Thyroid gland (tissue), 4 donors: ENCODE measurements around the gene TMEM95. TPM values are rescaled to one million over a fixed set of nuclear protein-coding genes. Genes with fewer than 3 reads are reported as not detected.
"Not testable (repeated sequence)": the region's sequence is repeated elsewhere in the genome, so short reads cannot be mapped to it uniquely, and the experiment has no call there.

Experiments used
- DNase-seq, 2 donors: peaks; one replicate each; pipeline ENCODE4 v3.0.0-alpha.2; 2019
- H3K27ac ChIP-seq, 3 donors: fragments of 200-600 bp; sonication (generic); 1 replicate in 2 of 3; 2 replicates in 1 of 3; pipeline ENCODE4 v1.5.1; 2016 to 2019; ENCODE audit warnings: mild to moderate bottlenecking in 1 of 3, moderate library complexity in 1 of 3
- H3K27me3 ChIP-seq: fragments of 200-600 bp; sonication (generic); one replicate; pipeline ENCODE4 v1.5.1; 2019
- H3K36me3 ChIP-seq, 2 donors: fragments of 200-600 bp; sonication (generic); one replicate each; pipeline ENCODE4 v1.5.1; 2016 to 2019
- H3K4me1 ChIP-seq, 2 donors: fragments of 200-600 bp; sonication (generic); one replicate each; pipeline ENCODE4 v1.5.1; 2017 to 2019
- H3K4me3 ChIP-seq, 3 donors: fragments of 200-600 bp; sonication (generic); replicated peaks in 1 of 3; 1 replicate in 2 of 3; 2 replicates in 1 of 3; pipeline ENCODE4 v1.5.1; 2016; ENCODE audit warnings: mild to moderate bottlenecking in 1 of 3
- H3K9me3 ChIP-seq: fragments of 200-600 bp; sonication (generic); one replicate; pipeline ENCODE4 v1.5.1; 2017
- POLR2A ChIP-seq, 2 donors: fragments of 450-650 bp; IDR thresholded peaks; one replicate each; pipeline ENCODE4 v1.6.1; 2017; ENCODE audit warnings: antibody characterized with exemption in 2 of 2, mild to moderate bottlenecking in 2 of 2, moderate library complexity in 1 of 2
- WGBS, 2 donors: methylation state at CpG; one replicate each; pipeline ENCODE4 v1.1.5; 2017; 5-methylcytosine and 5-hydroxymethylcytosine counted together
- intact Hi-C: fragments of 100-400 bp; cut with DNase I; formaldehyde crosslinking; loops from one replicate; pipeline ENCODE4 v1.15.1; 2023
- total RNA-seq, 4 donors: library from RNA; depleted of rRNA; stranded (reverse); fragments of >200 nt; gene quantifications; one replicate each; pipeline ENCODE4 v1.2.3, GENCODE V29; 2016
- TF ChIP-seq, protein P1 (sequence below), 6 experiments: fragments of 200-600 bp in 3 of 6; fragments of 450-650 bp in 3 of 6; sonication (generic) in 3 of 6; IDR thresholded peaks; one replicate each; pipeline ENCODE4 v1.5.1; 2016 to 2019; ENCODE audit warnings: antibody characterized with exemption in 6 of 6, mild to moderate bottlenecking in 2 of 6, inconsistent platforms in 1 of 6, moderate library complexity in 1 of 6

Gene TMEM95
- total RNA-seq, 4 donors from 2014 or later, result not detected

DNA sequence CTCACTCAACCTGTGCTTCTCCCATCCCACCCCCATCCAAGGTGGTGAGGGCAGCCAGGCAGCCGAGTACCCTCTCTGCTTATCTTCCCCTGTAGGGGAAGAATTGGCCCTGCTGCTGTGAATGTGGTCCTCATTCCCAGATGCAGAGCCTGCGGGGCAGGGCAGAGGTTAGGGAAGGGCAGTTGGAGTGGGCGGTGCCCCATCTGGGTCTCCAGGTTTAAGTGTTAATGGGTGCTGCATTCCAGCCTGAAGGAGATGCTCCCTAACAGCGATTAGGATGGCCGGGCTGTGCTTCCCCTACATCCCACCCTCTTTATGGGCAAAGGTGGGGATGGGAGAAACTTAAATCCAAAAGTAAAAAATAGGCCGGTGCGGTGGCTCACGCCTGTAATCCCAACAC lies 12.1 kb downstream of the TMEM95 start:
- TF ChIP-seq, protein P1, sequence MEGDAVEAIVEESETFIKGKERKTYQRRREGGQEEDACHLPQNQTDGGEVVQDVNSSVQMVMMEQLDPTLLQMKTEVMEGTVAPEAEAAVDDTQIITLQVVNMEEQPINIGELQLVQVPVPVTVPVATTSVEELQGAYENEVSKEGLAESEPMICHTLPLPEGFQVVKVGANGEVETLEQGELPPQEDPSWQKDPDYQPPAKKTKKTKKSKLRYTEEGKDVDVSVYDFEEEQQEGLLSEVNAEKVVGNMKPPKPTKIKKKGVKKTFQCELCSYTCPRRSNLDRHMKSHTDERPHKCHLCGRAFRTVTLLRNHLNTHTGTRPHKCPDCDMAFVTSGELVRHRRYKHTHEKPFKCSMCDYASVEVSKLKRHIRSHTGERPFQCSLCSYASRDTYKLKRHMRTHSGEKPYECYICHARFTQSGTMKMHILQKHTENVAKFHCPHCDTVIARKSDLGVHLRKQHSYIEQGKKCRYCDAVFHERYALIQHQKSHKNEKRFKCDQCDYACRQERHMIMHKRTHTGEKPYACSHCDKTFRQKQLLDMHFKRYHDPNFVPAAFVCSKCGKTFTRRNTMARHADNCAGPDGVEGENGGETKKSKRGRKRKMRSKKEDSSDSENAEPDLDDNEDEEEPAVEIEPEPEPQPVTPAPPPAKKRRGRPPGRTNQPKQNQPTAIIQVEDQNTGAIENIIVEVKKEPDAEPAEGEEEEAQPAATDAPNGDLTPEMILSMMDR (IDR thresholded peaks at IDR 0.05), result no peak
- no peak for TF ChIP-seq POLR2A (IDR thresholded peaks at IDR 0.05)
- H3K36me3 ChIP-seq, result no peaks in the 10 kb centered on the region
- H3K27me3 ChIP-seq, result no peaks in the 10 kb centered on the region
- no peaks in the 10 kb centered on the region for H3K9me3 ChIP-seq
- no peaks in the 10 kb centered on the region for H3K4me1 ChIP-seq
- intact Hi-C loops, result no loop called here
- no peak overlapping the region for H3K4me3 ChIP-seq
- no peak overlapping the region for H3K27ac ChIP-seq
- DNase-seq, result no peak
- WGBS, 2 donors, result 77 to 79% methylated on average over 8 of the region's 8 CpGs

DNA sequence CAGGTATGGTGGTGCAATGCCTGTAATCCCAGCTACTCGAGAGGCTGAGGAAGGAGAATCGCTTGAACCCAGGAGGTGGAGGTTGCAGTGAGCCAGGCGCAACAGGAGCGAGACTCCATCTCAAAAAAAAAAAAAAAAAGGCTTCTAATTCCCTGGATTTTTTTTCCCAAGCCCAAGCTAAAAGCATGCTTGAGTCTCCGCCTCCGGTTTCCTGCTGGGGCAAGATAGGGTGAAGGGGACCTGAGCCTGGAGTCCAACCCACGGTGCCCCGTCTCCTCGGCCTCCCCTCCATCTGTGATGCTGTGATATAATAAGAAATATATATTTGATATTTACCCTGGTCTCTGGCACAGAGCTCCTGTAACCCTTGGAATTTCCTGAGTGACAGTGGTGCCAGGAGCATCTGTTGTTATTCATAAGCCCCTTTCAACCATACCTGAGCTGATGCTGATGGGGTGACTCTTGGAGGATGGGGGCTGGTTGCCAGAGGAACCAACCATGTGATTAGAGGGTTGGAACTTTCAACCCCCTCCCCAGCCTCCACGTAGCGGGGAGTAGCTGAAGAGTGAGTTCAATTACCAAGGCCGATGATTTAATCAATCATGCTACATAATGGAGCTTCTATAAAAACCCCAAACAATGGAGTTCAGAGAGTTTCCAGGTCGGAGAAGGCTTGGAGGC lies 13.1 kb downstream of the TMEM95 start:
- Histone ChIP-seq H3K4me3 (no peak overlapping the region), H3K27ac (no peak overlapping the region), H3K9me3 (no peaks in the 10 kb centered on the region), H3K27me3 (no peaks in the 10 kb centered on the region), H3K4me1 (no peaks in the 10 kb centered on the region), H3K36me3 (no peaks in the 10 kb centered on the region)
- intact Hi-C loops, result no loop called here
- WGBS, 2 donors, result 74 to 75% methylated on average over 13 of the region's 13 CpGs
- no peak for TF ChIP-seq POLR2A (IDR thresholded peaks at IDR 0.05)
- no peak for DNase-seq

DNA sequence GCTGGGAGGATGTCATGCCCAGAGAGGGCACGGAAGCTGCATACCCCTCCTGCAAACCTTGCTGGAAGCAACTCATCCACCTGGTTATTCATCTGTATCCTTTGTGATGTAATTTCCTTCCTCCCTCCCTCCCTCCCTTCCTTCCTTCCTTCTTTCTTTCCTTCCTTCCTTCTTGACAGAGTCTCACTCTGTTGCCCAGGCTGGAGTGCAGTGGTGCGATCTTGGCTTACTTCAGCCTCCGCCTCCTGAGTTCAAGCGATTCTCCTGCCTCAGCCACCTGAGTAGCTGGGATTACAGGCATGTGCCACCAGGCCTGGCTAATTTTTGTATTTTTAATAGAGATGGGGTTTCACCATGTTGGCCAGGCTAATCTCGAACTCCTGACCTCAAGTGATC lies 13.6 kb downstream of the TMEM95 start:
- H3K9me3 ChIP-seq, H3K27ac ChIP-seq, intact Hi-C loops, DNase-seq, H3K4me3 ChIP-seq, H3K27me3 ChIP-seq, H3K36me3 ChIP-seq, H3K4me1 ChIP-seq: not testable (repeated sequence)
- WGBS, 2 donors, result 84% methylated on average over 5 of the region's 5 CpGs

DNA sequence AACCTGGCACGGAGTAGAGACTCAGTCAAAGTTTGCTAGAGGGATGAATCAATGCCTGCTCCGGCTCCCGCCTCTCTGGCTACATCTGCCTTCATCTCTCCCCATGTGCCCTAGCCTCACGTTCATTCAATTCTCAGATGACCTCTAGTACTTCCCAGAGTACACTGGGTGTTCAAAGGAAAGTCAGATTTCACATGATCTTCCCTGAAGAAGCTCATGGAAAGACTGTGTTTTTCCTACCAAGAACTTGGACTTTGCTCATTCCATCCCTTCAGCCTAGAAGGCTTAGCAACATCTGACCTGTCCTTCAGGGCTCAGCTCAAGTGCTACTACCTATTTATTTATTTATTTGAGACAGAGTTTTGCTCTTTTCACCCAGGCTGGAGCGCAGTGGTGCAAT lies 14.9 kb downstream of the TMEM95 start:
- Histone ChIP-seq H3K9me3 (no peaks in the 10 kb centered on the region), H3K36me3 (no peaks in the 10 kb centered on the region), H3K27ac (no peak overlapping the region), H3K4me1 (no peaks in the 10 kb centered on the region), H3K27me3 (no peaks in the 10 kb centered on the region), H3K4me3 (no peak overlapping the region)
- no peak for TF ChIP-seq POLR2A (IDR thresholded peaks at IDR 0.05)
- TF ChIP-seq, protein P1 (IDR thresholded peaks at IDR 0.05), result no peak
- DNase-seq, result no peak
- intact Hi-C loops, result no loop called here
- 71 to 93% methylated on average over 5 of the region's 5 CpGs for WGBS, 2 donors

DNA sequence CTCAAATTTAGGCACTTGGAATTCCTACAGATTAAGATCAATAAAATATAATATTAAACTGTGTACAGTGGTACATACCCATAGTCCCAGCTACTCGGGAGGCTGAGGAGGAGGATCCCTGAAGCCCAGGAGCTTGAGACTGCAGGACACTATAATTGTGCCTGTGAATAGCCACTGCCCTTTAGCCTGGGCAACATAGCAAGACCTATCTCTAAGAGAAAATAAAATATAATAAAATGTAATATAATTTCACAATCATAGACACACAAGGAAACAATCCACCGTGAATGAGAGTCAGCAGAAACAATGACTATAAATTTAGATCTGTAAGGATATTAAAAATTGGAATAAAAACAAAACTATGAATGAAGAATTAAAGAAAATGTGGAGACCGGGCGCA lies 15.9 kb downstream of the TMEM95 start:
- H3K36me3 ChIP-seq, result no peaks in the 10 kb centered on the region
- DNase-seq, result no peak
- no peak for TF ChIP-seq POLR2A (IDR thresholded peaks at IDR 0.05)
- TF ChIP-seq, protein P1 (IDR thresholded peaks at IDR 0.05), result no peak
- 87 to 92% methylated on average over 4 of the region's 4 CpGs for WGBS, 2 donors
- intact Hi-C loops, result no loop called here
- no peak overlapping the region for H3K27ac ChIP-seq
- H3K4me3 ChIP-seq, result no peak overlapping the region
- no peaks in the 10 kb centered on the region for H3K27me3 ChIP-seq
- H3K4me1 ChIP-seq, result no peaks in the 10 kb centered on the region
- H3K9me3 ChIP-seq, result no peaks in the 10 kb centered on the region

DNA sequence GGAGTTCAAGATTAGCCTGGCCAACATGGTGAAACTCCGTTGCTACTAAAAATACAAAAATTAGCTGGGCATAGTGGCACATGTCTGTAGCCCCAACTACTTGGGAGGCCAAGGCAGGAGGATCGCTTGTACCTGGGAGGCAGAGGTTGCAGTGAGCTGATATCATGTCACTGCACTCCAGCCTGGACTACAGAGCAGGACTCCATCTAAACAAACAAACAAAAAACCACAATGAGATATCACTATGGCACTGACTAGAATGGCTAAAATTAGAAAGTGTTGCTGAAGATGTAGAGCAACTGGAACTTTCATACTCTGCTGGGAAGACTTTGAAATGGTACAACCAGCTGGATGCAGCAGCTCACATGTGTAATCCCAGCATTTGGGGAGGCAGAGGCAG lies 19.4 kb downstream of the TMEM95 start:
- Histone ChIP-seq H3K27me3 (no peaks in the 10 kb centered on the region), H3K4me1 (no peaks in the 10 kb centered on the region), H3K4me3 (no peak overlapping the region), H3K36me3 (no peaks in the 10 kb centered on the region), H3K9me3 (no peaks in the 10 kb centered on the region), H3K27ac (no peak overlapping the region)
- 89 to 92% methylated on average over 2 of the region's 2 CpGs for WGBS, 2 donors
- TF ChIP-seq POLR2A (IDR thresholded peaks at IDR 0.05), result no peak
- TF ChIP-seq, protein P1 (IDR thresholded peaks at IDR 0.05), result no peak
- intact Hi-C loops, result no loop called here
- no peak for DNase-seq
